Endothelial cell of umbilical vein (primary cell): ENCODE data around the gene FUNDC1. TPM values are rescaled to one million over a fixed set of nuclear protein-coding genes. Genes with fewer than 3 reads are reported as not detected.

ENCODE experiments used
- BruUV-seq: library from RNA; stranded (reverse); fragments of 400-500 nt; replicated peaks from 2 replicates; lab custom pipeline; 2021; lab: Mats Ljungman, UMichigan
- CTCF ChIA-PET: fragments of 300-600, 350-600 bp; sonication (Branson Sonifier 250); formaldehyde crosslinking; loops from one replicate; lab custom pipeline; 2021; ENCODE audit warnings: antibody characterized with exemption, inconsistent platforms; lab: Charles Lee
- POLR2A ChIA-PET: fragments of 300-600, 350-600 bp; sonication (Branson Sonifier 250); formaldehyde crosslinking; loops from one replicate; lab custom pipeline; 2021; ENCODE audit warnings: antibody characterized with exemption, inconsistent platforms; lab: Charles Lee
- DNase-seq: peaks from one replicate; pipeline ENCODE4 v3.0.0-alpha.2; 2011; ENCODE audit warnings: low read depth, low spot score
- FAIRE-seq: peaks from 2 replicates; lab custom pipeline; 2011; peaks lifted over from hg19 to GRCh38; lab: Jason Lieb, UNC
- H2AFZ ChIP-seq: 2 replicates; pipeline ENCODE4 v1.6.0; 2012; ENCODE audit warnings: low read depth, low read length, control low read depth, inconsistent platforms
- H3K27ac ChIP-seq: 2 replicates; pipeline ENCODE4 v1.5.1; 2011; ENCODE audit warnings: low read depth, mild to moderate bottlenecking, control low read depth, low read length, moderate library complexity; ENCODE audit not compliant: insufficient read depth
- H3K27me3 ChIP-seq, 2 experiments: 2 replicates each; pipeline versions ENCODE4 v1.6.0 to v1.6.1; 2011; ENCODE audit warnings: low read length in 2 of 2, mixed read lengths in 1 of 2; ENCODE audit not compliant: control insufficient read depth in 2 of 2, insufficient read depth in 2 of 2
- H3K36me3 ChIP-seq, 2 experiments: 2 replicates in 1 of 2; 3 replicates in 1 of 2; pipeline ENCODE4 v1.5.1; 2011; ENCODE audit warnings: low read length in 2 of 2, mild to moderate bottlenecking in 1 of 2, moderate library complexity in 1 of 2; ENCODE audit not compliant: control insufficient read depth in 2 of 2, insufficient read depth in 2 of 2; ENCODE audit errors: extremely low read depth in 1 of 2
- H3K4me1 ChIP-seq: 3 replicates; pipeline ENCODE4 v1.5.1; 2011; ENCODE audit warnings: mild to moderate bottlenecking, low read length; ENCODE audit not compliant: control insufficient read depth, insufficient read depth; ENCODE audit errors: extremely low read depth
- H3K4me2 ChIP-seq: 2 replicates; pipeline ENCODE4 v1.6.1; 2011; ENCODE audit warnings: low read length, control low read depth, mixed read lengths; ENCODE audit not compliant: insufficient read depth
- H3K4me3 ChIP-seq, 3 experiments: fragments of 200-600 bp in 1 of 3; sonication (generic), shearing (Covaris generic) in 1 of 3; replicated peaks in 1 of 3; 2 replicates each; pipeline ENCODE4 v1.5.1; 2011 to 2016; ENCODE audit warnings: control low read depth in 3 of 3, low read length in 3 of 3, mild to moderate bottlenecking in 2 of 3, inconsistent platforms in 1 of 3, low read depth in 1 of 3, moderate library complexity in 1 of 3; ENCODE audit not compliant: insufficient read depth in 1 of 3
- H3K79me2 ChIP-seq: 2 replicates; pipeline ENCODE4 v1.6.0; 2012; ENCODE audit warnings: low read length, inconsistent platforms; ENCODE audit not compliant: control insufficient read depth, insufficient read depth
- H3K9ac ChIP-seq: replicated peaks from 2 replicates; pipeline ENCODE3; 2011; ENCODE audit warnings: low read length, control low read depth; ENCODE audit not compliant: insufficient read depth; ENCODE audit errors: extremely low read depth
- H3K9me1 ChIP-seq: replicated peaks from 3 replicates; pipeline ENCODE4 v1.6.0; 2011; ENCODE audit warnings: mild to moderate bottlenecking, low read length; ENCODE audit not compliant: control insufficient read depth, insufficient read depth; ENCODE audit errors: extremely low read depth
- H3K9me3 ChIP-seq: replicated peaks from 2 replicates; pipeline ENCODE4 v1.5.1; 2012; ENCODE audit warnings: low read length, inconsistent platforms; ENCODE audit not compliant: control insufficient read depth, insufficient read depth
- H4K20me1 ChIP-seq: replicated peaks from 2 replicates; pipeline ENCODE3; 2011; ENCODE audit warnings: mild to moderate bottlenecking, low read length; ENCODE audit not compliant: control insufficient read depth, insufficient read depth; ENCODE audit errors: extremely low read depth
- EZH2 ChIP-seq: IDR thresholded peaks from 2 replicates; pipeline ENCODE4 v1.6.1; 2012; ENCODE audit warnings: borderline replicate concordance, low read depth, mild to moderate bottlenecking, moderate library complexity, low read length, inconsistent platforms; ENCODE audit not compliant: severe bottlenecking
- FOS ChIP-seq: IDR thresholded peaks from 2 replicates; pipeline ENCODE4 v1.6.1; 2011; ENCODE audit warnings: mild to moderate bottlenecking, low read length, moderate library complexity, borderline replicate concordance; ENCODE audit not compliant: insufficient read depth
- GATA2 ChIP-seq: IDR thresholded peaks from 2 replicates; pipeline ENCODE4 v1.7.0; 2011; ENCODE audit warnings: low read depth, mild to moderate bottlenecking, moderate library complexity, mixed read lengths, low read length; ENCODE audit not compliant: insufficient read length, insufficient read depth
- JUN ChIP-seq: IDR thresholded peaks from 2 replicates; pipeline ENCODE4 v1.6.1; 2011; ENCODE audit warnings: borderline replicate concordance, low read depth; ENCODE audit not compliant: insufficient read length, insufficient read depth
- MAX ChIP-seq: IDR thresholded peaks from 2 replicates; pipeline ENCODE4 v1.6.1; 2011; ENCODE audit not compliant: insufficient read depth, insufficient read length
- MYC ChIP-seq: IDR thresholded peaks from one replicate; pipeline ENCODE4 v1.6.1; 2011; ENCODE audit warnings: mild to moderate bottlenecking, low read depth, low read length
- POLR2A ChIP-seq: IDR thresholded peaks from 2 replicates; pipeline ENCODE4 v1.6.1; 2012; ENCODE audit warnings: low read depth, mild to moderate bottlenecking, control low read depth, low read length
- POLR2AphosphoS5 ChIP-seq: IDR thresholded peaks from 2 replicates; pipeline ENCODE4 v1.6.1; 2012; ENCODE audit warnings: low read depth, mild to moderate bottlenecking, control low read depth, low read length, moderate library complexity; ENCODE audit not compliant: insufficient read depth
- dilution Hi-C: fragments of 300-500 bp; cut with MboI; formaldehyde crosslinking; loops from one replicate; pipeline ENCODE4 v1.15.0; 2019; ENCODE audit warnings: low sequenced_read_pairs; ENCODE audit not compliant: extremely low pct_ligation_motif_present
- intact Hi-C: fragments of 100-400 bp; cut with micrococcal nuclease; formaldehyde crosslinking; loops from one replicate; pipeline ENCODE4 v1.10.0; 2022
- polyA plus RNA-seq, 4 experiments: library from polyadenylated mRNA; depleted of rRNA in 3 of 4; stranded (reverse) in 3 of 4; unstranded in 1 of 4; fragments of >200 nt; gene quantifications; 2 replicates each; pipeline versions ENCODE4 v1.2.1 to v1.2.3, GENCODE V29; 2011 to 2012; ENCODE audit warnings: missing spikeins in 1 of 4
- total RNA-seq: library from RNA; stranded (reverse); gene quantifications from 2 replicates; pipeline ENCODE4 v1.2.3, GENCODE V29; 2021
- TF ChIP-seq, protein P1 (sequence below), 2 donors: IDR thresholded peaks; 1 replicate in 1 of 2; 2 replicates in 1 of 2; pipeline ENCODE4 v1.5.1; 2011; ENCODE audit warnings: low read length in 2 of 2, mild to moderate bottlenecking in 2 of 2, moderate library complexity in 2 of 2, control low read depth in 1 of 2, inconsistent platforms in 1 of 2, low read depth in 1 of 2; ENCODE audit not compliant: insufficient read depth in 1 of 2; ENCODE audit errors: extremely low read depth in 1 of 2

The FUNDC1 gene
- total and polyA plus RNA-seq, 2 donors (not counting 3 experiments of a cell fraction or from before 2014, with no cell fraction given), result 10.2 to 15.4 TPM

- FAIRE-seq (no peak), DNase-seq (no peak)
- dilution Hi-C loops (no loop called here), intact Hi-C loops (no loop called here)
- Histone ChIP-seq H2AFZ (no peak overlapping the region), H3K27ac (no peak overlapping the region), H3K36me3 (no peaks in the 10 kb centered on the region), H4K20me1 (no peaks in the 10 kb centered on the region), H3K4me1 (no peaks in the 10 kb centered on the region), H3K4me3 (no peak overlapping the region), H3K9me1 (no peaks in the 10 kb centered on the region), H3K79me2 (no peaks in the 10 kb centered on the region), H3K4me2 (no peak overlapping the region), H3K9me3 (no peaks in the 10 kb centered on the region), H3K9ac (no peak overlapping the region), H3K27me3 (no peaks in the 10 kb centered on the region)
- POLR2A ChIA-PET, result no interaction called here
- no TSS peak for BruUV-seq
- TF ChIP-seq POLR2AphosphoS5 (no peak), POLR2A (no peak), EZH2 (no peak), GATA2 (no peak), FOS (no peak), MAX (no peak), JUN (no peak), MYC (no peak)
- TF ChIP-seq, protein P1, sequence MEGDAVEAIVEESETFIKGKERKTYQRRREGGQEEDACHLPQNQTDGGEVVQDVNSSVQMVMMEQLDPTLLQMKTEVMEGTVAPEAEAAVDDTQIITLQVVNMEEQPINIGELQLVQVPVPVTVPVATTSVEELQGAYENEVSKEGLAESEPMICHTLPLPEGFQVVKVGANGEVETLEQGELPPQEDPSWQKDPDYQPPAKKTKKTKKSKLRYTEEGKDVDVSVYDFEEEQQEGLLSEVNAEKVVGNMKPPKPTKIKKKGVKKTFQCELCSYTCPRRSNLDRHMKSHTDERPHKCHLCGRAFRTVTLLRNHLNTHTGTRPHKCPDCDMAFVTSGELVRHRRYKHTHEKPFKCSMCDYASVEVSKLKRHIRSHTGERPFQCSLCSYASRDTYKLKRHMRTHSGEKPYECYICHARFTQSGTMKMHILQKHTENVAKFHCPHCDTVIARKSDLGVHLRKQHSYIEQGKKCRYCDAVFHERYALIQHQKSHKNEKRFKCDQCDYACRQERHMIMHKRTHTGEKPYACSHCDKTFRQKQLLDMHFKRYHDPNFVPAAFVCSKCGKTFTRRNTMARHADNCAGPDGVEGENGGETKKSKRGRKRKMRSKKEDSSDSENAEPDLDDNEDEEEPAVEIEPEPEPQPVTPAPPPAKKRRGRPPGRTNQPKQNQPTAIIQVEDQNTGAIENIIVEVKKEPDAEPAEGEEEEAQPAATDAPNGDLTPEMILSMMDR (IDR thresholded peaks at IDR 0.05; ENCODE audit: extremely low read depth in 1 of 2, insufficient read depth in 1 of 2, low read depth in 1 of 2, low read length in 2 of 2), result no peak
- CTCF ChIA-PET, result no interaction called here
Observed at GRCh38 chrX:44474410-44474809, 68.2 kb downstream of the FUNDC1 start.

Other genes with a start within 250 kb of the FUNDC1 start
- not detected in 2 replicates for gene EFHC2, start 199.2 kb downstream of the FUNDC1 start, total RNA-seq
- gene EFHC2, start 199.2 kb downstream of the FUNDC1 start, polyA plus RNA-seq, result 0.03 TPM in 1 of 2 replicates, not detected in the other